ENCODE data around the gene RAMACL.
A peak's percentile ranks its signal among the peaks of the same experiment; 100 is the strongest.

Gene RAMACL

GRCh38 chr6:166579237-166579850, 7.1 kb downstream of the RAMACL start:
- no peaks in the 10 kb centered on the region for H3K36me3 ChIP-seq (replicated peaks)

GRCh38 chr6:166578536-166579236, 7.8 kb downstream of the RAMACL start:
- H3K36me3 ChIP-seq (replicated peaks): no peaks in the 10 kb centered on the region
- H3K27me3 ChIP-seq (replicated peaks): no peaks in the 10 kb centered on the region
- in situ Hi-C loops (cut with HindIII; ENCODE audit: low pct_ligation_motif_present, low sequenced_read_pairs): no loop called here
- no peak for TF ChIP-seq CTCF (IDR thresholded peaks at IDR 0.05; ENCODE audit: low read depth, low read length, missing control alignments)
- no peak for DNase-seq
- no peak overlapping the region for H3K4me3 ChIP-seq (ENCODE audit: low read depth, low read length)
- no peak overlapping the region for H3K27ac ChIP-seq

More at GRCh38 chr6:166579237-166579850, 7.1 kb downstream of the RAMACL start:
- no peak overlapping the region for H3K4me3 ChIP-seq (ENCODE audit: low read depth, low read length)
- H3K27me3 ChIP-seq (replicated peaks): no peaks in the 10 kb centered on the region
- no peak for TF ChIP-seq CTCF (IDR thresholded peaks at IDR 0.05; ENCODE audit: low read depth, low read length, missing control alignments)
- no peak for DNase-seq
- H3K27ac ChIP-seq: no peak overlapping the region
- in situ Hi-C loops (cut with HindIII; ENCODE audit: low pct_ligation_motif_present, low sequenced_read_pairs): no loop called here

DNA sequence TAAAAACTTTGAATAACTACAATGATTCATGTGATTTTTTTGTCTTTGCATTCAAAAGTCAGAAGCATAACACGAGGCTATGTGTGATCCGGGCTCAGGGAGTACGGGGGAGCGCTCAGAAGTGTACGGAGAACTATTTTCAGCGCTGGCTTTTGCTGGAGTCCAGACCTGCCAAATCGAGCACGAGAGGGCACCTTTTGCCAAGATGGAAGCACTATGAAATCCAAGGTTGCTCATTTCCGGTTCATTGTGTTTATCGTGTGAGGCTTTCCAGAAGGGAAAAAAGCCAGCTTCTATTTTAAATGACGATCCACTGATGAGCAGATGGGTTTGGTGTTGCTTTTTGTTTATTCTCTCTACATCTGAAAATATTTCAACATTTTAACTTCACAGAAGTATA, 11.3 kb downstream of the RAMACL start:
- Histone ChIP-seq H3K36me3 (replicated peaks) (no peaks in the 10 kb centered on the region), H3K27me3 (replicated peaks) (no peaks in the 10 kb centered on the region), H3K4me3 (ENCODE audit: low read depth, low read length) (no peak overlapping the region), H3K27ac (no peak overlapping the region)
- DNase-seq: no peak
- TF ChIP-seq CTCF (IDR thresholded peaks at IDR 0.05; ENCODE audit: low read depth, low read length, missing control alignments): no peak
- in situ Hi-C loops (cut with HindIII; ENCODE audit: low pct_ligation_motif_present, low sequenced_read_pairs): no loop called here

GRCh38 chr6:166573511-166574216, 12.8 kb downstream of the RAMACL start:
- H3K27ac ChIP-seq: no peak overlapping the region
- no peak overlapping the region for H3K4me3 ChIP-seq (ENCODE audit: low read depth, low read length)
- H3K27me3 ChIP-seq (replicated peaks): no peaks in the 10 kb centered on the region
- no peak for TF ChIP-seq CTCF (IDR thresholded peaks at IDR 0.05; ENCODE audit: low read depth, low read length, missing control alignments)
- no peaks in the 10 kb centered on the region for H3K36me3 ChIP-seq (replicated peaks)
- in situ Hi-C loops (cut with HindIII; ENCODE audit: low pct_ligation_motif_present, low sequenced_read_pairs): no loop called here
- no peak for DNase-seq

- DNase-seq: peak; percentile 85
- Histone ChIP-seq H3K27ac (peak overlapping the region; percentile 70), H3K27me3 (replicated peaks) (no peaks in the 10 kb centered on the region), H3K36me3 (replicated peaks) (no peaks in the 10 kb centered on the region), H3K4me3 (ENCODE audit: low read depth, low read length) (no peak overlapping the region)
- peak; percentile 8 for TF ChIP-seq CTCF (IDR thresholded peaks at IDR 0.05; ENCODE audit: low read depth, low read length, missing control alignments)
- in situ Hi-C loops (cut with HindIII; ENCODE audit: low pct_ligation_motif_present, low sequenced_read_pairs): no loop called here
Observed at GRCh38 chr6:166572370-166573261, 13.9 kb downstream of the RAMACL start.

All from brain microvascular endothelial cell (primary cell).